Right ventricle myocardium inferior (tissue), 1 donor: ENCODE data around the gene IL4R. TPM values are rescaled to one million over a fixed set of nuclear protein-coding genes. Genes with fewer than 3 reads are reported as not detected.
A peak's percentile ranks its signal among the peaks of the same experiment; 100 is the strongest.

Experiments used
- ATAC-seq: fragments of 200-7000 bp; cut with Tn5 transposase; one replicate; pipeline ENCODE4 v1.9.1; 2020; ENCODE audit warnings: mild to moderate bottlenecking, moderate library complexity
- DNase-seq: peaks from one replicate; pipeline ENCODE4 v3.0.0; 2021; ENCODE audit errors: missing footprints
- intact Hi-C: fragments of 100-400 bp; cut with DNase I; formaldehyde crosslinking; loops from one replicate; pipeline ENCODE4 v1.11.0; 2022
- total RNA-seq: library from RNA; stranded (reverse); fragmentation: NEBNext Ultra II Directional; extraction: Animal tissue kit (Norgen Biotek cat#: 25700); gene quantifications from one replicate; pipeline ENCODE4 v1.2.1, GENCODE V29; 2021
- donor health status: DM: no; HTN: yes; CAD: no; lungs with severe emphysema.

Gene IL4R
- total RNA-seq, 1 donor from 2014 or later = 11.1 TPM

GRCh38 chr16:27339180-27339579 lies 25.4 kb downstream of the IL4R start:
- ATAC-seq (no peak), DNase-seq (no peak)
- intact Hi-C loops = no loop called here

GRCh38 chr16:27340654-27341053 lies 26.9 kb downstream of the IL4R start:
- ATAC-seq = peak; percentile 40
- DNase-seq = no peak
- intact Hi-C loops = no loop called here

GRCh38 chr16:27341549-27341948 lies 27.8 kb downstream of the IL4R start:
- no peak for ATAC-seq
- intact Hi-C loops = no loop called here
- DNase-seq = no peak

- no peak for ATAC-seq
- no peak for DNase-seq
- intact Hi-C loops = no loop called here
These were observed 28.2 kb downstream of the IL4R start for GRCh38 chr16:27341971-27342370.

GRCh38 chr16:27344721-27345120 lies 30.9 kb downstream of the IL4R start:
- ATAC-seq (no peak), DNase-seq (no peak)
- intact Hi-C loops = no loop called here

- intact Hi-C loops = no loop called here
- DNase-seq = no peak
- ATAC-seq = no peak
These were observed 31.4 kb downstream of the IL4R start for GRCh38 chr16:27345201-27345600.

GRCh38 chr16:27346819-27347218 lies 33.0 kb downstream of the IL4R start:
- intact Hi-C loops = no loop called here
- ATAC-seq (peak; percentile 38), DNase-seq (no peak)

GRCh38 chr16:27347930-27348685 lies 34.3 kb downstream of the IL4R start:
- intact Hi-C loops = no loop called here
- no peak for DNase-seq
- no peak for ATAC-seq

GRCh38 chr16:27349276-27349675 lies 35.5 kb downstream of the IL4R start:
- intact Hi-C loops = no loop called here
- no peak for DNase-seq
- no peak for ATAC-seq

GRCh38 chr16:27350006-27350405 lies 36.2 kb downstream of the IL4R start:
- ATAC-seq = no peak
- intact Hi-C loops = no loop called here
- DNase-seq = no peak

GRCh38 chr16:27351989-27352388 lies 38.2 kb downstream of the IL4R start:
- no peak for ATAC-seq
- no peak for DNase-seq
- intact Hi-C loops = no loop called here

GRCh38 chr16:27353853-27354252 lies 40.1 kb downstream of the IL4R start:
- intact Hi-C loops = no loop called here
- DNase-seq (no peak), ATAC-seq (no peak)

GRCh38 chr16:27355610-27356009 lies 41.8 kb downstream of the IL4R start:
- DNase-seq (no peak), ATAC-seq (peak; percentile 31)
- intact Hi-C loops = no loop called here

- ATAC-seq (no peak), DNase-seq (no peak)
- intact Hi-C loops = no loop called here
These were observed 43.0 kb downstream of the IL4R start for GRCh38 chr16:27356794-27357193.

GRCh38 chr16:27359051-27359450 lies 45.3 kb downstream of the IL4R start:
- intact Hi-C loops = no loop called here
- no peak for DNase-seq
- ATAC-seq = no peak

GRCh38 chr16:27359615-27360014 lies 45.8 kb downstream of the IL4R start:
- intact Hi-C loops = no loop called here
- DNase-seq = no peak
- no peak for ATAC-seq

GRCh38 chr16:27361987-27362386 lies 48.2 kb downstream of the IL4R start:
- intact Hi-C loops = no loop called here
- DNase-seq (no peak), ATAC-seq (no peak)

GRCh38 chr16:27362570-27363245 lies 48.9 kb downstream of the IL4R start:
- DNase-seq (no peak), ATAC-seq (no peak)
- intact Hi-C loops = no loop called here

- ATAC-seq (no peak), DNase-seq (no peak)
- intact Hi-C loops = no loop called here
These were observed 49.5 kb downstream of the IL4R start for GRCh38 chr16:27363246-27363632.

- intact Hi-C loops = no loop called here
- ATAC-seq (no peak), DNase-seq (no peak)
These were observed 50.0 kb downstream of the IL4R start for GRCh38 chr16:27363797-27364196.
